C4-2B (cell line): ENCODE data around the gene TRIO.

Experiments
- H3K27ac ChIP-seq: fragments of 450-650 bp; 2 replicates; pipeline ENCODE4 v1.5.1; 2017
- ZFX ChIP-seq: fragments of 450-650 bp; IDR thresholded peaks from 2 replicates; pipeline ENCODE4 v1.6.1; 2017
- TF ChIP-seq, protein P1 (sequence below): fragments of 450-650 bp; conservative IDR thresholded peaks from 2 replicates; pipeline ENCODE4 v1.5.1; 2017; ENCODE audit warnings: mild to moderate bottlenecking

TRIO gene

DNA sequence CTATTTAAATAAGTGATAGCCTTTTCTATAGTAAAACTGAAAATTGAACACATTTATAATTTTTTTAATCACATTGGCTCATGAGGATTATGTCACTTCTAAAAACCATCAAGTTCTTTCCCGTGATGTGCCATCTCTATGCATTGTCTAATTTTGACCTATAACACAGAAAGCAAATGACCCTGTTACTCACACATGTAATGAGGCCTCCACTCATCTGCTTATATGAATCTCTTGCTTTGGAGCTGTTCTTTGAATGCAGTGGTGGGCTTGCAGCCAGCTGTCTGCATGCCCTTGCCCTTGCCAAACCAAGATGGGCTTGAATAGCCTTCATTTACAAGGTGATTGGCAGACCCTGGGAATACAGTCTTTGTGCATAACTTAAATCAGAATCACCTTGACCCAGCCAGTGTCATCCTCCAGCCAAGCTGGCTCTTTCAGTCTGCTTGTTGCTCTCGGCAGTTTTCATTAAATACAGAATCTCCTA lies 163.2 kb downstream of the TRIO start:
- H3K27ac ChIP-seq = no peak overlapping the region
- TF ChIP-seq, protein P1, sequence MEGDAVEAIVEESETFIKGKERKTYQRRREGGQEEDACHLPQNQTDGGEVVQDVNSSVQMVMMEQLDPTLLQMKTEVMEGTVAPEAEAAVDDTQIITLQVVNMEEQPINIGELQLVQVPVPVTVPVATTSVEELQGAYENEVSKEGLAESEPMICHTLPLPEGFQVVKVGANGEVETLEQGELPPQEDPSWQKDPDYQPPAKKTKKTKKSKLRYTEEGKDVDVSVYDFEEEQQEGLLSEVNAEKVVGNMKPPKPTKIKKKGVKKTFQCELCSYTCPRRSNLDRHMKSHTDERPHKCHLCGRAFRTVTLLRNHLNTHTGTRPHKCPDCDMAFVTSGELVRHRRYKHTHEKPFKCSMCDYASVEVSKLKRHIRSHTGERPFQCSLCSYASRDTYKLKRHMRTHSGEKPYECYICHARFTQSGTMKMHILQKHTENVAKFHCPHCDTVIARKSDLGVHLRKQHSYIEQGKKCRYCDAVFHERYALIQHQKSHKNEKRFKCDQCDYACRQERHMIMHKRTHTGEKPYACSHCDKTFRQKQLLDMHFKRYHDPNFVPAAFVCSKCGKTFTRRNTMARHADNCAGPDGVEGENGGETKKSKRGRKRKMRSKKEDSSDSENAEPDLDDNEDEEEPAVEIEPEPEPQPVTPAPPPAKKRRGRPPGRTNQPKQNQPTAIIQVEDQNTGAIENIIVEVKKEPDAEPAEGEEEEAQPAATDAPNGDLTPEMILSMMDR = no peak
- no peak for TF ChIP-seq ZFX

DNA sequence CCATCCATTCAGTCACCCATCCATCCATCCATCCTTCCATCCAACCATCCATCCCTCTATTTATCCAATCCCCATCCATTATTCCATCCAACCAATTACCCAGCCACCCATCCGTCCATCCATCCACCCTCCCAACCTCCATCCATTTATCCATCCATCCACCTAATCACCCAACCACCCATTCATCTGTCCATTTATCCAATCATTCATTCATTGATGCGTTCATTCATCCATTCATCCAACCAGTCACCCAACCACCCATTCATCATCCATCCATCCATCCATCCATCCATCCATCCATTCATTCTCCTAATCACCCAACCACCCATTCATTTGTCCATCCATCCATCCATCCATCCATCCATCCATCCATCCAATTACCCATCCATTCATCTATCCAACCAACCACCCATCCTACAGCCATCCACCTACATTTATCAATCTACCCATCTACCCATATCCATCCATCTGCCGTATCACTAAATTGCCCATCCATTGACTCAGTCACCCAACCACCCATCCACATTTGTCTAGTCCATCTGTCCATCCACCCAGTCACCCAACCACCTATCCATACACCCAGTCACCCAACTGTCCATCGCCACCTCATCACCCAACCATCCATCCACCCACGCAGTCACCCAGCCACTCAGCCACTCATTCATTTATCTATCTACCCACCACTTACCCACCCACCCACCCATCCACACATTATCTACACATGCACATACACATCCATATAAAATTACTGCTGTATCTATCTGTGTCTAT lies 165.4 kb downstream of the TRIO start:
- TF ChIP-seq, protein P1 = no peak
- no peak for TF ChIP-seq ZFX
- H3K27ac ChIP-seq = no peak overlapping the region

DNA sequence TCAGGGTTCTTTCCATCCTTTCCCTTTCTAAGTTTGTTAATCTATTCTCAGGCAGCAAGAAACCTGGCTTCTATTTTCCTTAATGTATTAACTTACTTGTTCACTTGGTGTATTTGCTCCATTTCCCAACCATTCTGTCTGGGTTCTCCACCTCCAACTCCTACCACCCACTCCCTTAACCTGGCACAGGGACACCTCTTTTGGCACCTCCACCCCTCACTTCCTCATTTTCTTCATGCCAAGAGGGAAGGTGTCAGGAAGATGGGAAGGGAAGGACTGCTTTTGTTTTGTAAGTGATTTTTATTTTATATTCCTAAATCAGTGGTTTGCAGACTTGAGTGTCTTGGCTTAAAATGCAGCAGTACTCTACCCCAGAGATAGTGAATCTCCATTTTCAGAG lies 166.1 kb downstream of the TRIO start:
- H3K27ac ChIP-seq = no peak overlapping the region
- TF ChIP-seq, protein P1 = no peak
- TF ChIP-seq ZFX = no peak

DNA sequence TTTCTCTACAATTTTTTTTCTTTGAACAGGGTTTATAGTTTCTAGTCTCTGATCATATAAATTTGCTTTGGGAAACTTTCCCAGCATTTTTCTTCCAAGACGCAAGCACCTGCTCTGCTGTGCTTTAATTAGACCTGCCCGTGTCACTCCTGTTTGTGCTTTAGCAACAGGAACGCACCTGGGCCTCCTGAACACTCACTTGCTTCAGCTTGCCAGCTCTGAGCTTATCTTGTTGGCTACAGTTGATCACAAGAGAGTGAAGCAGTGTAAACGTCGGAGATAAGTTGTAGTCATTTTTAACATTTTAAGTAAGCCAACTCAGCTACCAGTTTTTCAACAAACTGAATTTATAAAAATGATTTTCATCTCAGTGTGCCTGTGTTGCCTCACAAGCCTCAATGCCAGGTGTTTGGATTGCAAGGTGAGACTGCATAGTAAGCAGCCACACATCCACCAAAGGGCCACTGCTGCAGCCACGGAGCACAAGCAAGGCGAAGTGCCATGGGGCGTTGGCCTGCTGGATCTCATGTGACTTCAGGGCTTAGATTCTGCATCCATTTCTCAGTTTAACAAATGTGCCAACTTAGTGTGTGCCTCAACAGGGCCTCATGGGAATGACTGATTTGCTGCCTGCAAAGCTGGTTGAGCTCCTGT lies 166.9 kb downstream of the TRIO start:
- no peak for TF ChIP-seq ZFX
- TF ChIP-seq, protein P1 = no peak

DNA sequence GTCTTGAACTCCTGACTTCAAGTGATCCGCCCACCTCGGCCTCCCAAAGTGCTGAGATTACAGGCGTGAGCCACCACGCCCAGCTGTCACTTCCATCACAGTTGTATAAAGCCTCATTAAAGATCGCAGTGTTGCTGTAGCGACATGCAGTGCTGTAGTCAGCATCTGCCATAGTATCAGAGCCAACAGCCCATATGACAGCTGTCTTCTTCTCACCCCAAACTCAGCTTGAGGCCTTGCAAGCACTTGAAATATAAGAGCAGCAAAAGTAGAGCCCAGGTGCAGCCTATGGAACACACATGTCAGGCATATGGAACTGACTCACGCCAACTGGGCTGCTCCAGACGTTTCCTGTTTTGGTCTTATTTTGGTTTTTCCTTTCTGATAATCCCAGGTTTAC lies 167.8 kb downstream of the TRIO start:
- no peak for TF ChIP-seq ZFX
- TF ChIP-seq, protein P1 = no peak

More for the DNA sequence above, 166.9 kb downstream of the TRIO start:
- no peak overlapping the region for H3K27ac ChIP-seq

DNA sequence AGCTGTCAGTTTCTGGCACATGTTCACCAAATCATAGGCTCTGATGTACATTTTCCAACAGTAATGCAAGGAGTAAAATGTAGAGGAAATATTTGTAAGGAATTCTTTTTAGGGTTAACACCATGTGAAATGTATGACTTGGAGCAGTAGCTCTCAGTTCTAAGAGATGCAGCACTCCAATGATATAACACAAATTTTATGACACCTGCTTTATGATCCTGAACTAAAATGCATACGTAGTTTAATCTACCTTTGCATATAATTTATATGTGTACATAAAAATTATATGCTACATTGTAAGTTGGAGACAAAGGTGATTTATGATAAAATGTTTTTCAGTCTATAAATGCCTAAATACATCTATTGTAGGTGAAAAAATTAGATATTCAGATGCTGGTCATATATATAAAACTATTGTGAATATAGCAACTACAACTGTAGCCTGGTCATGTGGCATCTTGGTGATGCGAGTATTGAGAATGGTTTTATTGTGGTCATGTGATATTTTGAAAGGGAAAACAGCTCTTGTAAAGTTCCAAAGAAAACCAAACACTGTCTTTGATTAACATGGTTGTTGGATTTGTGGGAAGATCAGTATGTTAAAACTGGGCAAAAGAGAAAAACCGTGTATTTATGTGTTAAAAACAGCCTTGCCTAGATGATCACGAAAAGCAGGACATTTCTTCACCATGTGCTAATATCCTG lies 171.0 kb downstream of the TRIO start:
- TF ChIP-seq, protein P1 = no peak
- TF ChIP-seq ZFX = no peak
- H3K27ac ChIP-seq = no peak overlapping the region

More for the DNA sequence above, 167.8 kb downstream of the TRIO start:
- no peak overlapping the region for H3K27ac ChIP-seq

DNA sequence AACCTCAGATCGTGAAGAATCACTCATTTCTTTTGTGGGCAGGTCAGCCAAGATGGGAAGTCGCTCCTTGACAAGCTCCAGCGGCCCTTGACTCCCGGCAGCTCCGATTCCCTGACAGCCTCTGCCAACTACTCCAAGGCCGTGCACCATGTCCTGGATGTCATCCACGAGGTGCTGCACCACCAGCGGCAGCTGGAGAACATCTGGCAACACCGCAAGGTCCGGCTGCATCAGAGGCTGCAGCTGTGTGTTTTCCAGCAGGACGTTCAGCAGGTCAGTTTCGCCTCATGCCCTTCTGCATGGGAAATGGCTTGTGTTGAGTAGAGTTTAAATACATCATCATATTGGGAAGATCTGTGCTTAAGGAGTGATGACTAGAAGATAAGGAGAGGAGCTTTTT lies 173.3 kb downstream of the TRIO start:
- no peak overlapping the region for H3K27ac ChIP-seq
- no peak for TF ChIP-seq ZFX
- TF ChIP-seq, protein P1 = no peak
